Measurements from ENCODE around the gene DOP1A. TPM values are rescaled to one million over a fixed set of nuclear protein-coding genes. Genes with fewer than 3 reads are reported as not detected.

DOP1A gene
- total and polyA plus RNA-seq, 2 of the 13 experiments (the other 11 are each of a cell fraction or from before 2014, with no cell fraction given): 5.2 to 16.7 TPM

- TF ChIP-seq, protein P1, sequence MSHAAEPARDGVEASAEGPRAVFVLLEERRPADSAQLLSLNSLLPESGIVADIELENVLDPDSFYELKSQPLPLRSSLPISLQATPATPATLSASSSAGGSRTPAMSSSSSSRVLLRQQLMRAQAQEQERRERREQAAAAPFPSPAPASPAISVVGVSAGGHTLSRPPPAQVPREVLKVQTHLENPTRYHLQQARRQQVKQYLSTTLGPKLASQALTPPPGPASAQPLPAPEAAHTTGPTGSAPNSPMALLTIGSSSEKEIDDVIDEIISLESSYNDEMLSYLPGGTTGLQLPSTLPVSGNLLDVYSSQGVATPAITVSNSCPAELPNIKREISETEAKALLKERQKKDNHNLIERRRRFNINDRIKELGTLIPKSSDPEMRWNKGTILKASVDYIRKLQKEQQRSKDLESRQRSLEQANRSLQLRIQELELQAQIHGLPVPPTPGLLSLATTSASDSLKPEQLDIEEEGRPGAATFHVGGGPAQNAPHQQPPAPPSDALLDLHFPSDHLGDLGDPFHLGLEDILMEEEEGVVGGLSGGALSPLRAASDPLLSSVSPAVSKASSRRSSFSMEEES (CRISPR knock-in tag; IDR thresholded peaks at IDR 0.05): peak; percentile 42; the same call in 1 of the 2 replicates
- TF ChIP-seq ZFP62 (CRISPR knock-in tag; IDR thresholded peaks at IDR 0.05) (no peak), FLYWCH1 (CRISPR knock-in tag; IDR thresholded peaks at IDR 0.05) (0 out of 2 replicates have a peak, but pooled peaks have one; percentile 22), GRHL1 (CRISPR knock-in tag; conservative IDR thresholded peaks at IDR 0.05) (no peak), BCL6 (CRISPR knock-in tag; IDR thresholded peaks at IDR 0.05) (peak; percentile 26; the same call in 1 of the 2 replicates), SP2 (CRISPR knock-in tag; IDR thresholded peaks at IDR 0.05) (peak; percentile 78), MAFG (CRISPR knock-in tag; IDR thresholded peaks at IDR 0.05) (no peak), ZFX (CRISPR knock-in tag; IDR thresholded peaks at IDR 0.05; ENCODE audit: low read depth) (peak; percentile 92), TSC22D2 (CRISPR knock-in tag; IDR thresholded peaks at IDR 0.05; ENCODE audit: borderline replicate concordance) (peak; percentile 66; the same call in 1 of the 2 replicates), CBX1 (IDR thresholded peaks at IDR 0.05; ENCODE audit: low read depth) (peak; percentile 80), EED (CRISPR knock-in tag; IDR thresholded peaks at IDR 0.05) (0 out of 2 replicates have a peak, but pooled peaks have one; percentile 32)
- TF ChIP-seq, protein P2, sequence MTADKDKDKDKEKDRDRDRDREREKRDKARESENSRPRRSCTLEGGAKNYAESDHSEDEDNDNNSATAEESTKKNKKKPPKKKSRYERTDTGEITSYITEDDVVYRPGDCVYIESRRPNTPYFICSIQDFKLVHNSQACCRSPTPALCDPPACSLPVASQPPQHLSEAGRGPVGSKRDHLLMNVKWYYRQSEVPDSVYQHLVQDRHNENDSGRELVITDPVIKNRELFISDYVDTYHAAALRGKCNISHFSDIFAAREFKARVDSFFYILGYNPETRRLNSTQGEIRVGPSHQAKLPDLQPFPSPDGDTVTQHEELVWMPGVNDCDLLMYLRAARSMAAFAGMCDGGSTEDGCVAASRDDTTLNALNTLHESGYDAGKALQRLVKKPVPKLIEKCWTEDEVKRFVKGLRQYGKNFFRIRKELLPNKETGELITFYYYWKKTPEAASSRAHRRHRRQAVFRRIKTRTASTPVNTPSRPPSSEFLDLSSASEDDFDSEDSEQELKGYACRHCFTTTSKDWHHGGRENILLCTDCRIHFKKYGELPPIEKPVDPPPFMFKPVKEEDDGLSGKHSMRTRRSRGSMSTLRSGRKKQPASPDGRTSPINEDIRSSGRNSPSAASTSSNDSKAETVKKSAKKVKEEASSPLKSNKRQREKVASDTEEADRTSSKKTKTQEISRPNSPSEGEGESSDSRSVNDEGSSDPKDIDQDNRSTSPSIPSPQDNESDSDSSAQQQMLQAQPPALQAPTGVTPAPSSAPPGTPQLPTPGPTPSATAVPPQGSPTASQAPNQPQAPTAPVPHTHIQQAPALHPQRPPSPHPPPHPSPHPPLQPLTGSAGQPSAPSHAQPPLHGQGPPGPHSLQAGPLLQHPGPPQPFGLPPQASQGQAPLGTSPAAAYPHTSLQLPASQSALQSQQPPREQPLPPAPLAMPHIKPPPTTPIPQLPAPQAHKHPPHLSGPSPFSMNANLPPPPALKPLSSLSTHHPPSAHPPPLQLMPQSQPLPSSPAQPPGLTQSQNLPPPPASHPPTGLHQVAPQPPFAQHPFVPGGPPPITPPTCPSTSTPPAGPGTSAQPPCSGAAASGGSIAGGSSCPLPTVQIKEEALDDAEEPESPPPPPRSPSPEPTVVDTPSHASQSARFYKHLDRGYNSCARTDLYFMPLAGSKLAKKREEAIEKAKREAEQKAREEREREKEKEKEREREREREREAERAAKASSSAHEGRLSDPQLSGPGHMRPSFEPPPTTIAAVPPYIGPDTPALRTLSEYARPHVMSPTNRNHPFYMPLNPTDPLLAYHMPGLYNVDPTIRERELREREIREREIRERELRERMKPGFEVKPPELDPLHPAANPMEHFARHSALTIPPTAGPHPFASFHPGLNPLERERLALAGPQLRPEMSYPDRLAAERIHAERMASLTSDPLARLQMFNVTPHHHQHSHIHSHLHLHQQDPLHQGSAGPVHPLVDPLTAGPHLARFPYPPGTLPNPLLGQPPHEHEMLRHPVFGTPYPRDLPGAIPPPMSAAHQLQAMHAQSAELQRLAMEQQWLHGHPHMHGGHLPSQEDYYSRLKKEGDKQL (CRISPR knock-in tag; IDR thresholded peaks at IDR 0.05; ENCODE audit: low read depth): no peak
- TF ChIP-seq, protein P3, sequence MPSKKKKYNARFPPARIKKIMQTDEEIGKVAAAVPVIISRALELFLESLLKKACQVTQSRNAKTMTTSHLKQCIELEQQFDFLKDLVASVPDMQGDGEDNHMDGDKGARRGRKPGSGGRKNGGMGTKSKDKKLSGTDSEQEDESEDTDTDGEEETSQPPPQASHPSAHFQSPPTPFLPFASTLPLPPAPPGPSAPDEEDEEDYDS (CRISPR knock-in tag; IDR thresholded peaks at IDR 0.05): peak; percentile 87
- TF ChIP-seq, protein P4, sequence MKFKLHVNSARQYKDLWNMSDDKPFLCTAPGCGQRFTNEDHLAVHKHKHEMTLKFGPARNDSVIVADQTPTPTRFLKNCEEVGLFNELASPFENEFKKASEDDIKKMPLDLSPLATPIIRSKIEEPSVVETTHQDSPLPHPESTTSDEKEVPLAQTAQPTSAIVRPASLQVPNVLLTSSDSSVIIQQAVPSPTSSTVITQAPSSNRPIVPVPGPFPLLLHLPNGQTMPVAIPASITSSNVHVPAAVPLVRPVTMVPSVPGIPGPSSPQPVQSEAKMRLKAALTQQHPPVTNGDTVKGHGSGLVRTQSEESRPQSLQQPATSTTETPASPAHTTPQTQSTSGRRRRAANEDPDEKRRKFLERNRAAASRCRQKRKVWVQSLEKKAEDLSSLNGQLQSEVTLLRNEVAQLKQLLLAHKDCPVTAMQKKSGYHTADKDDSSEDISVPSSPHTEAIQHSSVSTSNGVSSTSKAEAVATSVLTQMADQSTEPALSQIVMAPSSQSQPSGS (CRISPR knock-in tag; IDR thresholded peaks at IDR 0.05): peak; percentile 64
- TF ChIP-seq, protein P5, sequence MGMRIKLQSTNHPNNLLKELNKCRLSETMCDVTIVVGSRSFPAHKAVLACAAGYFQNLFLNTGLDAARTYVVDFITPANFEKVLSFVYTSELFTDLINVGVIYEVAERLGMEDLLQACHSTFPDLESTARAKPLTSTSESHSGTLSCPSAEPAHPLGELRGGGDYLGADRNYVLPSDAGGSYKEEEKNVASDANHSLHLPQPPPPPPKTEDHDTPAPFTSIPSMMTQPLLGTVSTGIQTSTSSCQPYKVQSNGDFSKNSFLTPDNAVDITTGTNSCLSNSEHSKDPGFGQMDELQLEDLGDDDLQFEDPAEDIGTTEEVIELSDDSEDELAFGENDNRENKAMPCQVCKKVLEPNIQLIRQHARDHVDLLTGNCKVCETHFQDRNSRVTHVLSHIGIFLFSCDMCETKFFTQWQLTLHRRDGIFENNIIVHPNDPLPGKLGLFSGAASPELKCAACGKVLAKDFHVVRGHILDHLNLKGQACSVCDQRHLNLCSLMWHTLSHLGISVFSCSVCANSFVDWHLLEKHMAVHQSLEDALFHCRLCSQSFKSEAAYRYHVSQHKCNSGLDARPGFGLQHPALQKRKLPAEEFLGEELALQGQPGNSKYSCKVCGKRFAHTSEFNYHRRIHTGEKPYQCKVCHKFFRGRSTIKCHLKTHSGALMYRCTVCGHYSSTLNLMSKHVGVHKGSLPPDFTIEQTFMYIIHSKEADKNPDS (CRISPR knock-in tag; IDR thresholded peaks at IDR 0.05): no peak
Observed at GRCh38 chr6:83192871-83193746, 125.6 kb downstream of the DOP1A start, which contains the start of the genes PGM3 and RWDD2A (continued).
